Type B pancreatic cell (in vitro differentiated cells): ENCODE results near the gene XDH. TPM values are rescaled to one million over a fixed set of nuclear protein-coding genes. Genes with fewer than 3 reads are reported as not detected.

Experiments
- DNase-seq: peaks from one replicate; pipeline ENCODE4 v3.0.0; 2021; ENCODE audit warnings: mixed read lengths; ENCODE audit not compliant: unreplicated experiment; ENCODE audit errors: extremely low spot score
- H3K27ac Mint-ChIP-seq: 2 replicates; pipeline ENCODE4 v1.8.0; 2021; ENCODE audit warnings: mild to moderate bottlenecking, mixed read lengths
- H3K27me3 Mint-ChIP-seq: 2 replicates; pipeline ENCODE4 v1.8.0; 2021; ENCODE audit warnings: mixed read lengths
- H3K36me3 Mint-ChIP-seq: 2 replicates; pipeline ENCODE4 v1.8.0; 2021; ENCODE audit warnings: mixed read lengths
- H3K4me1 Mint-ChIP-seq: one replicate; pipeline ENCODE4 v1.8.0; 2021; ENCODE audit warnings: mixed read lengths; ENCODE audit not compliant: unreplicated experiment
- H3K4me3 Mint-ChIP-seq: 2 replicates; pipeline ENCODE4 v1.8.0; 2021; ENCODE audit warnings: mild to moderate bottlenecking, mixed read lengths
- H3K9me3 Mint-ChIP-seq: 2 replicates; pipeline ENCODE4 v1.8.0; 2021; ENCODE audit warnings: mixed read lengths
- CTCF ChIP-seq: fragments of 200-600 bp; sonication (generic); conservative IDR thresholded peaks from 2 replicates; pipeline ENCODE4 v1.5.0; 2021; ENCODE audit warnings: antibody characterized with exemption, mild to moderate bottlenecking
- total RNA-seq: library from RNA; stranded (reverse); gene quantifications from 2 replicates; pipeline ENCODE4 v1.2.1, GENCODE V29; 2021; ENCODE audit warnings: low replicate concordance

Gene XDH
- total RNA-seq, 1 donor from 2014 or later: 2.5 TPM

GRCh38 chr2:31324016-31324633, 90.4 kb downstream of the XDH start:
- Mint-ChIP-seq H3K36me3 (no peaks in the 10 kb centered on the region), H3K4me3 (no peak overlapping the region), H3K4me1 (no peaks in the 10 kb centered on the region), H3K9me3 (no peaks in the 10 kb centered on the region), H3K27me3 (peaks cover 2% of the 10 kb centered on the region), H3K27ac (no peak overlapping the region)
- TF ChIP-seq CTCF: no peak
- no peak for DNase-seq

GRCh38 chr2:31322371-31322770, 92.2 kb downstream of the XDH start:
- Mint-ChIP-seq H3K4me1 (no peaks in the 10 kb centered on the region), H3K36me3 (no peaks in the 10 kb centered on the region), H3K27me3 (peaks cover 2% of the 10 kb centered on the region), H3K27ac (no peak overlapping the region), H3K4me3 (no peak overlapping the region), H3K9me3 (no peaks in the 10 kb centered on the region)
- DNase-seq: no peak
- TF ChIP-seq CTCF: no peak

GRCh38 chr2:31319406-31320175, 95.0 kb downstream of the XDH start:
- H3K9me3 Mint-ChIP-seq: no peaks in the 10 kb centered on the region
- no peak for TF ChIP-seq CTCF
- no peaks in the 10 kb centered on the region for H3K4me1 Mint-ChIP-seq
- no peak overlapping the region for H3K27ac Mint-ChIP-seq
- H3K27me3 Mint-ChIP-seq: peaks cover 2% of the 10 kb centered on the region
- H3K4me3 Mint-ChIP-seq: no peak overlapping the region
- DNase-seq: no peak
- H3K36me3 Mint-ChIP-seq: no peaks in the 10 kb centered on the region

- Mint-ChIP-seq H3K27me3 (peaks cover 2% of the 10 kb centered on the region), H3K36me3 (no peaks in the 10 kb centered on the region), H3K9me3 (no peaks in the 10 kb centered on the region), H3K27ac (no peak overlapping the region), H3K4me3 (no peak overlapping the region), H3K4me1 (no peaks in the 10 kb centered on the region)
- TF ChIP-seq CTCF: no peak
- DNase-seq: no peak
Observed at GRCh38 chr2:31318361-31319336, 95.9 kb downstream of the XDH start.

- Mint-ChIP-seq H3K9me3 (no peaks in the 10 kb centered on the region), H3K4me3 (no peak overlapping the region), H3K27me3 (no peaks in the 10 kb centered on the region), H3K36me3 (no peaks in the 10 kb centered on the region), H3K27ac (no peak overlapping the region), H3K4me1 (no peaks in the 10 kb centered on the region)
- no peak for TF ChIP-seq CTCF
- DNase-seq: no peak
Observed at GRCh38 chr2:31317396-31317795, 97.1 kb downstream of the XDH start.
